T-helper 1 cell (primary cell): Measurements from ENCODE around the gene GOLIM4.

Experiments used
- DNase-seq, 5 donors: peaks; one replicate each; pipeline ENCODE4 v3.0.0-alpha.2; 2012 to 2020

Gene GOLIM4

GRCh38 chr3:167989999-167990398 is 105.7 kb downstream of the GOLIM4 start:
- no peak for DNase-seq

GRCh38 chr3:167989066-167989465 is 106.7 kb downstream of the GOLIM4 start:
- no peak for DNase-seq

- DNase-seq = no peak
Measured at GRCh38 chr3:167983583-167983982, 112.1 kb downstream of the GOLIM4 start.

- no peak for DNase-seq
Measured at GRCh38 chr3:167978486-167978885, 117.2 kb downstream of the GOLIM4 start.

GRCh38 chr3:167978071-167978470 is 117.7 kb downstream of the GOLIM4 start:
- DNase-seq = no peak

GRCh38 chr3:167976516-167977361 is 119.0 kb downstream of the GOLIM4 start:
- DNase-seq = no peak

GRCh38 chr3:167973901-167974300 is 121.8 kb downstream of the GOLIM4 start:
- no peak for DNase-seq

GRCh38 chr3:167973046-167973445 is 122.7 kb downstream of the GOLIM4 start:
- no peak for DNase-seq

GRCh38 chr3:167972502-167972901 is 123.2 kb downstream of the GOLIM4 start:
- DNase-seq = no peak

- DNase-seq = no peak
Measured at GRCh38 chr3:167969548-167969947, 126.2 kb downstream of the GOLIM4 start.

GRCh38 chr3:167967257-167968036 is 128.3 kb downstream of the GOLIM4 start:
- no peak for DNase-seq
